ENCODE results near the gene TPH2. TPM values are rescaled to one million over a fixed set of nuclear protein-coding genes. Genes with fewer than 3 reads are reported as not detected.

The TPH2 gene
- total RNA-seq, 1 donor from 2014 or later, result not detected

- no peak for DNase-seq (ENCODE audit: extremely low read depth, low read depth, low spot score)
These were observed 91.6 kb downstream of the TPH2 start for GRCh38 chr12:72030277-72030676.

- DNase-seq (ENCODE audit: extremely low read depth, low read depth, low spot score), result no peak
These were observed 92.4 kb downstream of the TPH2 start for GRCh38 chr12:72031066-72031465.

GRCh38 chr12:72033991-72034390 lies 95.3 kb downstream of the TPH2 start:
- DNase-seq (ENCODE audit: extremely low read depth, low read depth, low spot score), result no peak

GRCh38 chr12:72035625-72036024 lies 97.0 kb downstream of the TPH2 start:
- DNase-seq (ENCODE audit: extremely low read depth, low read depth, low spot score), result no peak

- no peak for DNase-seq (ENCODE audit: extremely low read depth, low read depth, low spot score)
These were observed 97.7 kb downstream of the TPH2 start for GRCh38 chr12:72036393-72036792.

GRCh38 chr12:72037006-72037795 lies 98.6 kb downstream of the TPH2 start:
- no peak for DNase-seq (ENCODE audit: extremely low read depth, low read depth, low spot score)

- no peak for DNase-seq (ENCODE audit: extremely low read depth, low read depth, low spot score)
These were observed 103.2 kb downstream of the TPH2 start for GRCh38 chr12:72041811-72042210.

- DNase-seq (ENCODE audit: extremely low read depth, low read depth, low spot score), result no peak
These were observed 115.0 kb downstream of the TPH2 start for GRCh38 chr12:72053604-72054003.

- DNase-seq (ENCODE audit: extremely low read depth, low read depth, low spot score), result no peak
These were observed 115.9 kb downstream of the TPH2 start for GRCh38 chr12:72054511-72054910.

- DNase-seq (ENCODE audit: extremely low read depth, low read depth, low spot score), result no peak
These were observed 118.8 kb downstream of the TPH2 start for GRCh38 chr12:72057330-72057914.

- no peak for DNase-seq (ENCODE audit: extremely low read depth, low read depth, low spot score)
These were observed 124.4 kb downstream of the TPH2 start for GRCh38 chr12:72063073-72063472.

- no peak for DNase-seq (ENCODE audit: extremely low read depth, low read depth, low spot score)
These were observed 132.4 kb downstream of the TPH2 start for GRCh38 chr12:72071030-72071429.

- no peak for DNase-seq (ENCODE audit: extremely low read depth, low read depth, low spot score)
These were observed 134.1 kb downstream of the TPH2 start for GRCh38 chr12:72072592-72073212.

GRCh38 chr12:72074065-72074464 lies 135.4 kb downstream of the TPH2 start:
- no peak for DNase-seq (ENCODE audit: extremely low read depth, low read depth, low spot score)

GRCh38 chr12:72074956-72075355 lies 136.3 kb downstream of the TPH2 start:
- no peak for DNase-seq (ENCODE audit: extremely low read depth, low read depth, low spot score)

GRCh38 chr12:72075401-72075800 lies 136.8 kb downstream of the TPH2 start:
- no peak for DNase-seq (ENCODE audit: extremely low read depth, low read depth, low spot score)

GRCh38 chr12:72075891-72076557 lies 137.4 kb downstream of the TPH2 start:
- DNase-seq (ENCODE audit: extremely low read depth, low read depth, low spot score), result no peak

- DNase-seq (ENCODE audit: extremely low read depth, low read depth, low spot score), result no peak
These were observed 137.9 kb downstream of the TPH2 start for GRCh38 chr12:72076558-72076915.

GRCh38 chr12:72077111-72077820 lies 138.6 kb downstream of the TPH2 start:
- no peak for DNase-seq (ENCODE audit: extremely low read depth, low read depth, low spot score)

- DNase-seq (ENCODE audit: extremely low read depth, low read depth, low spot score), result no peak
These were observed 143.1 kb downstream of the TPH2 start for GRCh38 chr12:72081777-72082176.

Data from glomerular endothelial cell (primary cell).